SK-MEL-5 (cell line): ENCODE data around the gene CAV2. TPM values are rescaled to one million over a fixed set of nuclear protein-coding genes. Genes with fewer than 3 reads are reported as not detected.

ENCODE experiments used
- DNase-seq: peaks from one replicate; pipeline ENCODE4 v3.0.0-alpha.2; 2016; ENCODE audit warnings: low read depth, low spot score
- in situ Hi-C: cut with HindIII; loops from 2 replicates; pipeline ENCODE4 v1.10.0; 2016; ENCODE audit warnings: low sequenced_read_pairs, high pct_unique_total_duplicates, low pct_unique_long_range_greater_than_20kb
- total RNA-seq: library from RNA; depleted of rRNA; stranded (reverse); fragments of >200 nt; shearing (Covaris generic); gene quantifications from 2 replicates; pipeline ENCODE4 v1.2.3, GENCODE V29; 2014

Gene CAV2
- total RNA-seq, 1 experiment from 2014 or later: 31.9 TPM

- no peak for DNase-seq
- in situ Hi-C loops: no loop called here
Measured at GRCh38 chr7:116491887-116492653, 7.5 kb upstream of the CAV2 start.

GRCh38 chr7:116492654-116493109 lies 6.9 kb upstream of the CAV2 start:
- in situ Hi-C loops: no loop called here
- DNase-seq: no peak

GRCh38 chr7:116493449-116493848 lies 6.1 kb upstream of the CAV2 start:
- in situ Hi-C loops: no loop called here
- no peak for DNase-seq

GRCh38 chr7:116494472-116494871 lies 5.1 kb upstream of the CAV2 start:
- no peak for DNase-seq
- in situ Hi-C loops: no loop called here

GRCh38 chr7:116495736-116496135 lies 3.8 kb upstream of the CAV2 start:
- no peak for DNase-seq
- in situ Hi-C loops: no loop called here

GRCh38 chr7:116496653-116497052 lies 2.9 kb upstream of the CAV2 start:
- in situ Hi-C loops: no loop called here
- no peak for DNase-seq

GRCh38 chr7:116497708-116498107 lies 1.8 kb upstream of the CAV2 start:
- in situ Hi-C loops: no loop called here
- no peak for DNase-seq

GRCh38 chr7:116500078-116500853 lies 728 bp downstream of the CAV2 start:
- in situ Hi-C loops: loop anchor here (25.0 kb wide), 1 partner anchor 238 kb away; no protein-coding TSS in a partner anchor
- peak; percentile 35 for DNase-seq

GRCh38 chr7:116501425-116502167 lies 2.1 kb downstream of the CAV2 start:
- in situ Hi-C loops: loop anchor here (25.0 kb wide), 1 partner anchor 239 kb away; no protein-coding TSS in a partner anchor
- no peak for DNase-seq

GRCh38 chr7:116502201-116503096 lies 2.9 kb downstream of the CAV2 start:
- no peak for DNase-seq
- in situ Hi-C loops: loop anchor here (25.0 kb wide), 1 partner anchor 240 kb away; no protein-coding TSS in a partner anchor

GRCh38 chr7:116503835-116504234 lies 4.3 kb downstream of the CAV2 start:
- in situ Hi-C loops: loop anchor here (25.0 kb wide), 1 partner anchor 242 kb away; no protein-coding TSS in a partner anchor
- DNase-seq: no peak

- DNase-seq: no peak
- in situ Hi-C loops: loop anchor here (25.0 kb wide), 1 partner anchor 243 kb away; no protein-coding TSS in a partner anchor
Measured at GRCh38 chr7:116505278-116505677, 5.7 kb downstream of the CAV2 start.

- in situ Hi-C loops: loop anchor here (25.0 kb wide), 1 partner anchor 244 kb away; no protein-coding TSS in a partner anchor
- DNase-seq: no peak
Measured at GRCh38 chr7:116505823-116506222, 6.3 kb downstream of the CAV2 start.

GRCh38 chr7:116509982-116510579 lies 10.5 kb downstream of the CAV2 start:
- DNase-seq: no peak
- in situ Hi-C loops: loop anchor here (25.0 kb wide), 1 partner anchor 248 kb away; no protein-coding TSS in a partner anchor

GRCh38 chr7:116510795-116511194 lies 11.3 kb downstream of the CAV2 start:
- in situ Hi-C loops: loop anchor here (25.0 kb wide), 1 partner anchor 248 kb away; no protein-coding TSS in a partner anchor
- DNase-seq: no peak
